HCT116 (cell line): ENCODE measurements around the gene FHIT. TPM values are rescaled to one million over a fixed set of nuclear protein-coding genes. Genes with fewer than 3 reads are reported as not detected.

Experiments used
- ATAC-seq: fragments of 200-7000 bp; cut with Tn5 transposase; 2 replicates; pipeline ENCODE4 v1.9.1; 2020; ENCODE audit warnings: mild to moderate bottlenecking, moderate library complexity
- BruUV-seq: library from RNA; stranded (reverse); fragments of 400-500 nt; replicated peaks from 2 replicates; lab custom pipeline; 2021; lab: Mats Ljungman, UMichigan
- CTCF ChIA-PET: fragments of 300-600 bp; sonication (Branson Sonifier 250); formaldehyde crosslinking; loops from one replicate; lab custom pipeline; 2021; ENCODE audit warnings: antibody characterized with exemption; lab: Charles Lee
- POLR2A ChIA-PET: fragments of 300-600, 350-600 bp; sonication (Branson Sonifier 250); formaldehyde crosslinking; loops from one replicate; lab custom pipeline; 2021; ENCODE audit warnings: antibody characterized with exemption; lab: Charles Lee
- RAD21 ChIA-PET, 2 experiments: fragments of 300-600 bp; sonication (Branson Sonifier 250); formaldehyde crosslinking; loops; one replicate each; lab custom pipeline; 2023; ENCODE audit warnings: low total read pairs in 2 of 2; ENCODE audit not compliant: uncharacterized antibody in 2 of 2, unreplicated experiment in 2 of 2, low non-redundant PET in 1 of 2; lab: Charles Lee
- DNase-seq: peaks from one replicate; pipeline ENCODE4 v3.0.0-alpha.2; 2010; ENCODE audit warnings: low read depth, low spot score
- H2AFZ ChIP-seq: fragments of 200-600 bp; shearing (Covaris generic), sonication (generic); 2 replicates; pipeline ENCODE4 v1.6.1; 2017; ENCODE audit warnings: low read depth, mixed run types, mixed read lengths, antibody characterized with exemption, low read length; ENCODE audit not compliant: poor library complexity, severe bottlenecking
- H3K27ac ChIP-seq: 2 replicates; pipeline ENCODE4 v1.5.1; 2012; ENCODE audit warnings: low read depth, low read length
- H3K27me3 ChIP-seq: fragments of 200-600 bp; sonication (generic); 2 replicates; pipeline ENCODE4 v1.6.1; 2016; ENCODE audit warnings: mixed run types, low read length, mixed read lengths; ENCODE audit not compliant: insufficient read depth
- H3K36me3 ChIP-seq, 2 experiments: fragments of 200-500 bp in 1 of 2; fragments of 200-600 bp in 1 of 2; sonication (Bioruptor generic) in 1 of 2; sonication (generic) in 1 of 2; 2 replicates each; pipeline versions ENCODE4 v1.5.1 to v1.6.1; 2014 to 2016; ENCODE audit warnings: low read length in 2 of 2, inconsistent platforms in 1 of 2, mixed read lengths in 1 of 2, mixed run types in 1 of 2; ENCODE audit not compliant: insufficient read depth in 2 of 2, control insufficient read depth in 1 of 2
- H3K4me1 ChIP-seq, 2 experiments: fragments of 200-600 bp in 1 of 2; sonication (generic) in 1 of 2; 2 replicates each; pipeline versions ENCODE4 v1.5.1 to v1.6.1; 2012 to 2017; ENCODE audit warnings: low read length in 2 of 2, inconsistent platforms in 1 of 2, mild to moderate bottlenecking in 1 of 2, mixed read lengths in 1 of 2, mixed run types in 1 of 2, moderate library complexity in 1 of 2; ENCODE audit not compliant: insufficient read depth in 2 of 2, control insufficient read depth in 1 of 2
- H3K4me2 ChIP-seq: fragments of 200-600 bp; sonication (generic); 2 replicates; pipeline ENCODE4 v1.6.1; 2017; ENCODE audit warnings: mixed run types, low read length, mixed read lengths
- H3K4me3 ChIP-seq, 2 experiments: fragments of 200-600 bp in 1 of 2; sonication (generic) in 1 of 2; replicated peaks in 1 of 2; 2 replicates each; pipeline ENCODE4 v1.5.1; 2011 to 2016; ENCODE audit warnings: low read length in 2 of 2, control low read depth in 1 of 2, low read depth in 1 of 2, mild to moderate bottlenecking in 1 of 2, mixed read lengths in 1 of 2, mixed run types in 1 of 2
- H3K79me2 ChIP-seq: fragments of 200-600 bp; sonication (generic); 2 replicates; pipeline ENCODE4 v1.6.1; 2017; ENCODE audit warnings: mild to moderate bottlenecking, mixed run types, low read length, moderate library complexity, mixed read lengths; ENCODE audit not compliant: insufficient read depth
- H3K9ac ChIP-seq: fragments of 200-600 bp; sonication (generic); 2 replicates; pipeline ENCODE4 v1.6.1; 2016; ENCODE audit warnings: low read length, mixed read lengths
- H3K9me2 ChIP-seq: fragments of 200-600 bp; sonication (generic), shearing (Covaris generic); 2 replicates; pipeline ENCODE4 v1.6.1; 2017; ENCODE audit warnings: mixed run types, mild to moderate bottlenecking, moderate library complexity; ENCODE audit not compliant: insufficient read depth
- H3K9me3 ChIP-seq, 2 experiments: fragments of 200-500 bp in 1 of 2; fragments of 200-600 bp in 1 of 2; sonication (Bioruptor generic) in 1 of 2; sonication (generic) in 1 of 2; 2 replicates each; pipeline ENCODE4 v1.6.1; 2014 to 2017; ENCODE audit warnings: low read length in 2 of 2, mixed read lengths in 2 of 2, inconsistent platforms in 1 of 2, low read depth in 1 of 2, mild to moderate bottlenecking in 1 of 2, mixed run types in 1 of 2, moderate library complexity in 1 of 2; ENCODE audit not compliant: control insufficient read depth in 1 of 2, insufficient read depth in 1 of 2
- H4K20me1 ChIP-seq: fragments of 200-600 bp; sonication (generic), shearing (Covaris generic); 2 replicates; pipeline ENCODE4 v1.6.1; 2017; ENCODE audit warnings: mixed run types, mild to moderate bottlenecking, moderate library complexity; ENCODE audit not compliant: insufficient read depth
- CBX3 ChIP-seq: IDR thresholded peaks from 2 replicates; pipeline ENCODE4 v1.6.1; 2012; ENCODE audit warnings: low read depth
- CTCF ChIP-seq, 3 experiments: fragments of 200-600 bp in 1 of 3; sonication (generic) in 1 of 3; IDR thresholded peaks in 2 of 3; conservative IDR thresholded peaks in 1 of 3; 2 replicates each; pipeline ENCODE4 v1.5.1; 2012 to 2017; ENCODE audit warnings: low read depth in 2 of 3, low read length in 2 of 3, antibody characterized with exemption in 1 of 3, borderline replicate concordance in 1 of 3, control low read depth in 1 of 3, mild to moderate bottlenecking in 1 of 3, mixed read lengths in 1 of 3, mixed run types in 1 of 3, moderate library complexity in 1 of 3; ENCODE audit not compliant: insufficient read depth in 1 of 3
- ELF1 ChIP-seq: IDR thresholded peaks from 2 replicates; pipeline ENCODE4 v1.6.1; 2012; ENCODE audit warnings: low read depth, borderline replicate concordance
- EZH2 ChIP-seq: fragments of 200-600 bp; sonication (generic); IDR thresholded peaks from 2 replicates; pipeline ENCODE4 v1.6.1; 2017; ENCODE audit warnings: antibody characterized with exemption, mixed run types
- FOSL1 ChIP-seq: IDR thresholded peaks from 2 replicates; pipeline ENCODE4 v1.6.1; 2012; ENCODE audit warnings: low read depth
- JUND ChIP-seq: IDR thresholded peaks from 2 replicates; pipeline ENCODE4 v1.6.1; 2012
- MAX ChIP-seq: IDR thresholded peaks from 2 replicates; pipeline ENCODE4 v1.6.1; 2012
- POLR2A ChIP-seq: IDR thresholded peaks from 2 replicates; pipeline ENCODE4 v1.7.0; 2011; ENCODE audit warnings: borderline replicate concordance; ENCODE audit not compliant: insufficient read depth, insufficient read length; ENCODE audit errors: extremely low read depth
- POLR2AphosphoS5 ChIP-seq: IDR thresholded peaks from 2 replicates; pipeline ENCODE4 v1.6.1; 2011; ENCODE audit warnings: mild to moderate bottlenecking, low read depth, low read length, moderate library complexity
- RAD21 ChIP-seq: IDR thresholded peaks from 2 replicates; pipeline ENCODE4 v1.6.1; 2012; ENCODE audit warnings: low read depth, mild to moderate bottlenecking
- SIN3A ChIP-seq: IDR thresholded peaks from 2 replicates; pipeline ENCODE4 v1.6.1; 2012; ENCODE audit warnings: low read depth
- SP1 ChIP-seq: IDR thresholded peaks from 2 replicates; pipeline ENCODE4 v1.6.1; 2012; ENCODE audit warnings: low read depth
- SRF ChIP-seq: IDR thresholded peaks from 2 replicates; pipeline ENCODE4 v1.6.1; 2012; ENCODE audit warnings: low read depth
- TCF7L2 ChIP-seq: IDR thresholded peaks from 2 replicates; pipeline ENCODE4 v1.7.0; 2011; ENCODE audit warnings: borderline replicate concordance, inconsistent platforms; ENCODE audit not compliant: insufficient read depth, insufficient read length; ENCODE audit errors: extremely low read depth
- ZBTB33 ChIP-seq: IDR thresholded peaks from 2 replicates; pipeline ENCODE4 v1.6.1; 2011; ENCODE audit warnings: mild to moderate bottlenecking, low read length, moderate library complexity; ENCODE audit not compliant: insufficient replicate concordance; ENCODE audit errors: extremely low read depth
- ZFX ChIP-seq: fragments of 450-650 bp; IDR thresholded peaks from 2 replicates; pipeline ENCODE4 v1.6.1; 2017
- ZNF274 ChIP-seq: fragments of 200-500 bp; sonication (Bioruptor generic); IDR thresholded peaks from 2 replicates; pipeline ENCODE4 v1.6.1; 2014; ENCODE audit warnings: mild to moderate bottlenecking, low read depth, low read length, inconsistent platforms
- intact Hi-C: fragments of 100-400 bp; cut with micrococcal nuclease; formaldehyde crosslinking; loops from 2 replicates; pipeline ENCODE4 v1.10.0; 2022
- total RNA-seq: library from RNA; stranded (reverse); gene quantifications from one replicate; pipeline ENCODE4 v1.2.1, GENCODE V29; 2021; ENCODE audit not compliant: unreplicated experiment

The FHIT gene
- total RNA-seq, 1 experiment from 2014 or later: 20.1 TPM

- no peak for TF ChIP-seq POLR2AphosphoS5
- TF ChIP-seq ZFX: no peak
These were observed 1484.9 kb downstream of the FHIT start (continued) for GRCh38 chr3:59766200-59766872.

- Histone ChIP-seq H2AFZ (no peak overlapping the region), H3K27me3 (peaks cover 20% of the 10 kb centered on the region), H3K27ac (no peak overlapping the region), H3K9me2 (no peaks in the 10 kb centered on the region), H3K36me3 (no peaks in the 10 kb centered on the region), H4K20me1 (no peaks in the 10 kb centered on the region), H3K4me1 (no peaks in the 10 kb centered on the region), H3K9ac (no peak overlapping the region), H3K4me2 (no peak overlapping the region), H3K4me3 (no peak overlapping the region), H3K9me3 (no peaks in the 10 kb centered on the region), H3K79me2 (no peaks in the 10 kb centered on the region)
- no peak for TF ChIP-seq JUND
- no peak for TF ChIP-seq CBX3
- TF ChIP-seq ZNF274: no peak
- TF ChIP-seq SP1: no peak
- no peak for TF ChIP-seq CTCF (IDR thresholded peaks at IDR 0.05 in 2 of 3, conservative IDR thresholded peaks at IDR 0.05 in 1 of 3; ENCODE audit: borderline replicate concordance in 1 of 3, insufficient read depth in 1 of 3, low read depth in 2 of 3, low read length in 2 of 3)
- no peak for TF ChIP-seq POLR2AphosphoS5
- no peak for TF ChIP-seq TCF7L2
- TF ChIP-seq ZFX: no peak
- no peak for TF ChIP-seq ELF1
- TF ChIP-seq ZBTB33: no peak
- no peak for TF ChIP-seq POLR2A
- TF ChIP-seq SIN3A: no peak
- TF ChIP-seq FOSL1: no peak
- TF ChIP-seq MAX: no peak
- no peak for TF ChIP-seq EZH2
- TF ChIP-seq RAD21: no peak
- no peak for TF ChIP-seq SRF
- intact Hi-C loops: no loop called here
- ATAC-seq (no peak), DNase-seq (no peak)
- ChIA-PET RAD21 (no interaction called here), CTCF (no interaction called here), POLR2A (no interaction called here)
- no TSS peak for BruUV-seq
These were observed 1487.1 kb downstream of the FHIT start for GRCh38 chr3:59764171-59764570.
